Measurements from ENCODE around the gene PCGF1. TPM values are rescaled to one million over a fixed set of nuclear protein-coding genes. Genes with fewer than 3 reads are reported as not detected.

Gene PCGF1
- total and polyA plus RNA-seq, 2 of the 13 experiments (the other 11 are each of a cell fraction or from before 2014, with no cell fraction given), result 20.4 to 22.6 TPM

- no peak for TF ChIP-seq DZIP1 (CRISPR knock-in tag; IDR thresholded peaks at IDR 0.05)
- TF ChIP-seq ZNF34 (CRISPR knock-in tag; IDR thresholded peaks at IDR 0.05; ENCODE audit: borderline replicate concordance), result 0 out of 2 replicates have a peak, but pooled peaks have one; percentile 21
- no peak for TF ChIP-seq CENPBD1 (CRISPR knock-in tag; IDR thresholded peaks at IDR 0.05; ENCODE audit: borderline replicate concordance, low read depth)
- no peak for TF ChIP-seq ZNF792 (CRISPR knock-in tag; IDR thresholded peaks at IDR 0.05)
- TF ChIP-seq ZNF530 (CRISPR knock-in tag; IDR thresholded peaks at IDR 0.05; ENCODE audit: low read depth), result no peak
- TF ChIP-seq ZNF33B (CRISPR knock-in tag; IDR thresholded peaks at IDR 0.05), result no peak
- peak; percentile 0; the same call in 1 of the 2 replicates for TF ChIP-seq BRCA1 (CRISPR knock-in tag; IDR thresholded peaks at IDR 0.05)
- TF ChIP-seq ZFP90 (CRISPR knock-in tag; IDR thresholded peaks at IDR 0.05; ENCODE audit: borderline replicate concordance), result no peak; the same call in 1 of the 2 replicates
- TF ChIP-seq ZNF772 (CRISPR knock-in tag; IDR thresholded peaks at IDR 0.05), result 0 out of 2 replicates have a peak, but pooled peaks have one; percentile 3
- TF ChIP-seq ZNF670 (CRISPR knock-in tag; IDR thresholded peaks at IDR 0.05; ENCODE audit: borderline replicate concordance), result no peak
- TF ChIP-seq ZNF703 (CRISPR knock-in tag; IDR thresholded peaks at IDR 0.05; ENCODE audit: borderline replicate concordance), result 0 out of 2 replicates have a peak, but pooled peaks have one; percentile 36
- no peak; the same call in 1 of the 2 replicates for TF ChIP-seq ZBTB38 (CRISPR knock-in tag; IDR thresholded peaks at IDR 0.05)
Observed at GRCh38 chr2:74472945-74473258, 34.6 kb downstream of the PCGF1 start (continued).
